ENCODE results near the gene CYP27B1.

CYP27B1 gene

GRCh38 chr12:57782243-57782607, 15.3 kb upstream of the CYP27B1 start:
- TF ChIP-seq REST (IDR thresholded peaks at IDR 0.05; ENCODE audit: low read depth) (no peak), FOXM1 (IDR thresholded peaks at IDR 0.05; ENCODE audit: borderline replicate concordance, low read depth) (no peak), TAF1 (IDR thresholded peaks at IDR 0.05; ENCODE audit: low read depth) (no peak), TCF12 (IDR thresholded peaks at IDR 0.05; ENCODE audit: low read depth) (no peak), EGR1 (IDR thresholded peaks at IDR 0.05) (no peak), EP300 (IDR thresholded peaks at IDR 0.05; ENCODE audit: borderline replicate concordance) (no peak), CREB1 (IDR thresholded peaks at IDR 0.05; ENCODE audit: low read depth) (no peak)
- TF ChIP-seq, protein P1, sequence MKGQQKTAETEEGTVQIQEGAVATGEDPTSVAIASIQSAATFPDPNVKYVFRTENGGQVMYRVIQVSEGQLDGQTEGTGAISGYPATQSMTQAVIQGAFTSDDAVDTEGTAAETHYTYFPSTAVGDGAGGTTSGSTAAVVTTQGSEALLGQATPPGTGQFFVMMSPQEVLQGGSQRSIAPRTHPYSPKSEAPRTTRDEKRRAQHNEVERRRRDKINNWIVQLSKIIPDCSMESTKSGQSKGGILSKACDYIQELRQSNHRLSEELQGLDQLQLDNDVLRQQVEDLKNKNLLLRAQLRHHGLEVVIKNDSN (IDR thresholded peaks at IDR 0.05), result no peak

DNA sequence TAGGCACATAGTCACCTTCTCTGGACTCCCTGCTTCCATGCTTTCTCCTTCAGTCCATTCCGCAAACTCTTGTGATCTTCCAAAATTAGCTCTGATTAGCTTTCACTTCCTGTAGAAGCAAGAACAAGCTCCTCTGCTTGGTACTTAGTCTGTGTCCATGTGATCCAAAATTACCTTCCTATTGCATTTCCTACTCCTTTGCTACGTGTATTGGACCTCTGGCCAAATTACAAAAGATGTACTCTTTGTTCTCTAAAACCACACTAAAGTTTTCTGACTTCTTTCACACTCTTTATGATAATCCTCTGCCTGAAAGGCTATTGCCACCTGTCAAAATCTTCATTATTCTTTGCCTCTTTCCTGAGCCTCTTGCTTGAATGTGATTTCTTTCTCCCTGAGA, 14.9 kb upstream of the CYP27B1 start:
- TF ChIP-seq, protein P1 (IDR thresholded peaks at IDR 0.05), result no peak
- TF ChIP-seq TAF1 (IDR thresholded peaks at IDR 0.05; ENCODE audit: low read depth), result no peak
- no peak for TF ChIP-seq FOXM1 (IDR thresholded peaks at IDR 0.05; ENCODE audit: borderline replicate concordance, low read depth)

GRCh38 chr12:57781244-57781643, 14.4 kb upstream of the CYP27B1 start:
- no peak for TF ChIP-seq YY1 (IDR thresholded peaks at IDR 0.05; ENCODE audit: low read depth)

DNA sequence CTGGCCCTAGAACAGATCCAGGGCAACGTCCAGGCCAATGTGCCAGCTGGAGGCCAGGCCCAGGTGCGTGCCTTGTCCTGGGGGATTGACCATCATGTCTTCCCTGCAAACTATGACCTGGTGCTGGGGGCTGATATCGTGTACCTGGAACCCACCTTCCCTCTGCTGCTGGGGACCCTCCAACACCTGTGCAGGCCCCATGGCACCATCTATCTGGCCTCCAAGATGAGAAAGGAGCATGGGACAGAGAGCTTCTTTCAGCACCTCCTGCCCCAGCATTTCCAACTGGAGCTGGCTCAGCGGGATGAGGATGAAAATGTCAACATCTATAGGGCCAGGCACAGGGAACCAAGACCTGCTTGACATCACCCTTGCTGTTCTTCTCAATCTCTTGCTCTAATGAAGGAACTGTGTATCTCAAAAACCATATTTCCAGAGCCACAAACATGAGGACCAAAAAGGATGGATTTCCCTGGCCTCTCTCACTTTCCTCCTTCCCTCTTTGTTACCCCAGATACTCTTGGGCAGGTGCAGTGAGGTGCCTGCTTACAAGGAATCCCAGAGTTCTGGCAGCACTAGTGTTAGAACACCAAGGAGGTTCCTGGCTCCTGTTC, 13.5 kb upstream of the CYP27B1 start:
- no peak for TF ChIP-seq ZBTB7A (IDR thresholded peaks at IDR 0.05; ENCODE audit: low read depth)
- TF ChIP-seq TCF12 (IDR thresholded peaks at IDR 0.05; ENCODE audit: low read depth), result no peak
- no peak for TF ChIP-seq EGR1 (IDR thresholded peaks at IDR 0.05)
- no peak for TF ChIP-seq EP300 (IDR thresholded peaks at IDR 0.05; ENCODE audit: borderline replicate concordance)
- TF ChIP-seq, protein P2, sequence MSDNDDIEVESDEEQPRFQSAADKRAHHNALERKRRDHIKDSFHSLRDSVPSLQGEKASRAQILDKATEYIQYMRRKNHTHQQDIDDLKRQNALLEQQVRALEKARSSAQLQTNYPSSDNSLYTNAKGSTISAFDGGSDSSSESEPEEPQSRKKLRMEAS (IDR thresholded peaks at IDR 0.05), result no peak
- TF ChIP-seq CEBPB (IDR thresholded peaks at IDR 0.05), result no peak
- TF ChIP-seq RAD21 (IDR thresholded peaks at IDR 0.05; ENCODE audit: low read depth), result no peak

GRCh38 chr12:57779736-57780135, 12.9 kb upstream of the CYP27B1 start:
- TF ChIP-seq, protein P1 (IDR thresholded peaks at IDR 0.05), result no peak
- no peak for TF ChIP-seq EGR1 (IDR thresholded peaks at IDR 0.05)
- TF ChIP-seq, protein P2 (IDR thresholded peaks at IDR 0.05), result no peak

DNA sequence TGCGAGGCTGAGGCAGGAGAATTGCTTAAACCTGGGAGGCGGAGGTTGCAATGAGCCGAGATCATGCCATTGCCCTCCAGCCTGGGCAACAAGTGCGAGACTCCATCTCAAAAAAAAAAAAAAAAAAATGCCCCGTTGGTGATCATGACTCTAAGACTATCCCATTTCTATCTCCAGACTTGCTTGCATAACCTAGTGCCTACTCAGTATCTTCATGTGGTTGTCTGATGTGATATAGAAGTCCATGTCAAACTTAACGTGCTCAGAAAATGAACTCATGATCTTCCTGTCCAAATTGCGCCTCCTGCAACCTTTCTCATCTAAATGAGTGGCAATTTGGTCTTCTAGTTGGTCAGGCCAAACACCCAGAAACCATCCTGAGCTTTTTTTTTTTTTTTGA, 11.0 kb upstream of the CYP27B1 start:
- no peak for TF ChIP-seq TCF12 (IDR thresholded peaks at IDR 0.05; ENCODE audit: low read depth)
- no peak for TF ChIP-seq CREB1 (IDR thresholded peaks at IDR 0.05; ENCODE audit: low read depth)
- no peak for TF ChIP-seq EGR1 (IDR thresholded peaks at IDR 0.05)

DNA sequence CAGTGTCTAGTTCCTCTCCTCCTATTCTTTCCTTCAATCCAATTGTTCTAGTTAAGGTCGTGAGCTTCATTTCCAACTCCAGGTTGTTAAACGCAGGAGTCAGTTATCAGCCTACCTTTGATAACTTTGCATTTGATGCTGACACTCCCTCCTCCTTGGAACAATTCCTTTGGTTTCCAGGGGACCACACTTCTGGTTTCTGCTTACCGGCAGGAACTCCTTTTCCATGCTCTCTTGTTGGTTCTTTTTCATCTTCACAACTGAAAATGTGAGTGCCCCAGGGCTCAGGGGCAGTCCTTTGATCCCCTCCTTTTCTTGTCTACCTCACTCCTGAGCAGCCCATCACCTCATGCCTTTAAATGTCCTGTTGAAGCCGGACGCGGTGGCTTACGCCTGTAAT, 10.5 kb upstream of the CYP27B1 start:
- TF ChIP-seq TEAD4 (IDR thresholded peaks at IDR 0.05) (no peak), FOXM1 (IDR thresholded peaks at IDR 0.05; ENCODE audit: borderline replicate concordance, low read depth) (no peak), ZBTB7A (IDR thresholded peaks at IDR 0.05; ENCODE audit: low read depth) (no peak), CEBPB (IDR thresholded peaks at IDR 0.05) (no peak), YY1 (IDR thresholded peaks at IDR 0.05; ENCODE audit: low read depth) (no peak)

DNA sequence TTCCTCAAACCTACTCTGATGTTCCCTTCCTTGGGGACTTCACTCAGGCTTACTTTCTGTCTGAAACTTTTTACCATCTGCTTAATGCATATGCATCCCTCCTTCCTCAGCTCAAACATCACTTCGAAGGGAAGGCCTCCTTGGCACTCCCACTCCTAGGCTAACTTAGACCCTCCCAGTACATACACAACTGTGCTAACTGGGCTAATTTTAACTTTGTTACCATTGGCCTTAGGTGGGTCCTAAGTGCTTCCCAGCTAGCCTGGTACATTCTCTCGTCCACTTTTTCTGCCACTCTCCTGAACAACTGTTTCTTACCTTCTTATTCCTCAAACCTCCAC, 9.3 kb upstream of the CYP27B1 start:
- no peak for TF ChIP-seq TAF1 (IDR thresholded peaks at IDR 0.05; ENCODE audit: low read depth)
- TF ChIP-seq RAD21 (IDR thresholded peaks at IDR 0.05; ENCODE audit: low read depth), result no peak
- TF ChIP-seq TEAD4 (IDR thresholded peaks at IDR 0.05), result no peak
- TF ChIP-seq CEBPB (IDR thresholded peaks at IDR 0.05), result no peak
- no peak for TF ChIP-seq EP300 (IDR thresholded peaks at IDR 0.05; ENCODE audit: borderline replicate concordance)
- TF ChIP-seq FOXM1 (IDR thresholded peaks at IDR 0.05; ENCODE audit: borderline replicate concordance, low read depth), result no peak
- no peak for TF ChIP-seq YY1 (IDR thresholded peaks at IDR 0.05; ENCODE audit: low read depth)
- TF ChIP-seq, protein P1 (IDR thresholded peaks at IDR 0.05), result no peak
- TF ChIP-seq, protein P2 (IDR thresholded peaks at IDR 0.05), result no peak
- TF ChIP-seq REST (IDR thresholded peaks at IDR 0.05; ENCODE audit: low read depth), result no peak
- no peak for TF ChIP-seq NFIC (IDR thresholded peaks at IDR 0.05)
- no peak for TF ChIP-seq EGR1 (IDR thresholded peaks at IDR 0.05)
- TF ChIP-seq CREB1 (IDR thresholded peaks at IDR 0.05; ENCODE audit: low read depth), result no peak
- no peak for TF ChIP-seq ZBTB7A (IDR thresholded peaks at IDR 0.05; ENCODE audit: low read depth)
- TF ChIP-seq TCF12 (IDR thresholded peaks at IDR 0.05; ENCODE audit: low read depth), result no peak

Data from Ishikawa (cell line).